Measurements from ENCODE around the gene TNFRSF12A.

DNA sequence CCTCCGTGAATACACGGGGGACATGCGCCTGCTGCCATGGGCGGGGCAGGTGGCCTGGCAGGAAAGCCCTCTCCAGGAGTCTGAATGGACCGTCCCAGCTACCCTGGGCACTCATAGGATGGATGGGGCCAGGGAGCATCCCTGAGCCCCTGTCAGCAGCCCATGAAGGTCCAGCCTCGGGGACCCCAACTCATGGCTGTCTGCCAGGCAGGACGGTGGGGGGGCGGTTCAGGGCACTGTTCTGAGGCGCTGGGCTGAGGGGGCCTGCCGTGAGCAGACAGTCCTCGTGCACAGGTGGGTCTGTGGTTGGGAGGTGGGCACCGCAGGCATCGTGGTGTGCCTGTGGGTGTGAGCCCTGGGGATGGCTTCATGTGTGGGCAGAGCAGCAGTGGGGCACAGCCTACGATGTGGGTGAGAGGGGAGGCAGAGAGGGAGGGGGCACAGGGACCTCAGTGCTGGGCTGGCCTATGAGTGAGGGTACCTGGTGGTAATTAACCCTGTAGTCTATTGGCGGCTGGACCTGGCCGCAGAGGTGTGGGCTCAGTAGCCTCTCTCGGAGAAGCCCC, 33.5 kb upstream of the TNFRSF12A start:
- no peak for TF ChIP-seq CTCF (conservative IDR thresholded peaks at IDR 0.05; ENCODE audit: low read length)
- TF ChIP-seq EZH2phosphoT487 (IDR thresholded peaks at IDR 0.05; ENCODE audit: borderline replicate concordance): no peak
